ENCODE data around the gene EFCAB8.

- TF ChIP-seq POLR2A (IDR thresholded peaks at IDR 0.05) (no peak), EP300 (IDR thresholded peaks at IDR 0.05) (no peak)
Measured at GRCh38 chr20:32878820-32879219, 20.1 kb downstream of the EFCAB8 start.
